ENCODE results near the gene CEP63.

The CEP63 gene

DNA sequence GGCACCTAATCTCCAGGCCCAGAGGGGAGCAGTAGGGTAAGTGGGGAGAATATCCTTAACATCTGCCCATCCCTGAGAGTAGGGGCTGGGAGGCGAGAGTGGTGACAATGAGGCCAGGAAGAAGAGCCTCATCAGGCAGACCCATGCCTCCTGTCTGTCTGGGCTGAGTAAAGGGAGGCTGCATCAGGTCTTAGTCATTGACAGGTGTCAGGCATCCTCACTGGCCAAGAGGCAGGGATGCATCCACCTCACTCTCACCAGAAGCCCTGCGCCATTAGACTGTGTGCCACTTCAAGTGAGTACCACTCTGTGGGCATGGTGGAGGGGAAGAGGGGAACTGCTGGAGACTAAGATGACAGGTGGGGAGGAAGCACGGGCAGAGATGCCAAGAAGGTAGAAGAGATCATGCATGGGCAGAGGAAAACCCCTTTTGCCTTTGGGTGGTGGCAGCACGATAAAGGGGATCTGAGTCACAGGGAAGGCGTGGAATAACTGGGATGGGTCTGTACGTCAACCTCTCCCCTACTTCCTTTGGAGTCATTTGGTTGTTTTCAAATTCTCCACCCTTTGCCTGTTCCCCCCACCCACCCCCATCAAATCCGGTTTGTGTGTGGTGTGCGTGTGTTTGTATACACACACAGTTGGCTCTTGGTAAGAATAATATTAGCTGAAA is 14.2 kb upstream of the CEP63 start:
- DNase-seq: no peak

DNA sequence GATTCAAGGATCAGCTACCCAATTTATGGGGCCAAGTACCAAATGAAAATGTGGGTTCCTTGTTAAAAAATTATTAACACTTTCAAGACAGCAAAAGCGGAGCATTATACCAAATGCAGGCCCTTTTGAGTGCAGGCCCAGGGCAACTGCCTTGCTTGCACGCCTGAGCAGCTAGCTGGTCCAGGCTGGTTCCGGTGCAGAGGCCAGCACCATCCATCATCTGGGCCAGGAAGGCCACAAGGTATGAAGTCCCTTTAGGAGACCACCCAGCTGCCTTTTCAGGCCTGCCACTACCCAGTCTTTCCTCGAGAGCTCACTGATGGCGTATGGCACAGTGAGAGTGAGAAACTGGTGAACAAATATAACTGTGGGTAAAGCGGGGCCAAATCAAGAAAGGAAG is 13.0 kb upstream of the CEP63 start:
- DNase-seq: no peak

DNA sequence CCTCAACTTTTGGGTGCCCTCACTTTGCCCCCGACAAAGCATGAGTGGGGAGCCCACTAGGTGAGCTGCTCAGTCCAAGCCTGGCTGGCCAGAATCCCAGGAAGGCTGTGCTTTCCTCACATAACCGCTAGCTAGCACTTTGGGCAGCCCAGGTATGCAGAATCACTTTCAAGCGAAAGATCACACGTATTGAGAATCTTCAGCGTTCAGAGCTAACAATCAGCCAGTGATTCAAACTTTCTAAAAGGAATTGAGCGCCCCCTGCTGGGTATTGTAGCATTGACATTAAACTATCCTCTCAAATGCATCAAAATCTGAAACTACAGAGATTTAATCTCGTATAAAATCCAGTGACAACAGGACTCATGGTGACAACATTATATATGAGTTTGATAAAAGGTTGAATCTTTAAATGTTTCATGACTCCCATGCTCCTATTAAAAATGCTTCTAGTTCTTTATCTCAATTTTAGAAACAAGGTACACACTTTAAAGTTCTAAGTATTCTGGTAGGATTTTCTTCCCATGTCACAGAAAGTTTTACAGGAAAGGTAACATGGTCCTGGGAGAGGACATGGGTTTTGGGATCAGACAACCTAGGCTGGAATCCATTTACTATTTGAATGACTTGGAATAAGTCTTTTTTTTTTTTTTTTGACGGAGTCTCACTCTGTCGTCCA is 11.8 kb upstream of the CEP63 start:
- peak; percentile 19 for DNase-seq

DNA sequence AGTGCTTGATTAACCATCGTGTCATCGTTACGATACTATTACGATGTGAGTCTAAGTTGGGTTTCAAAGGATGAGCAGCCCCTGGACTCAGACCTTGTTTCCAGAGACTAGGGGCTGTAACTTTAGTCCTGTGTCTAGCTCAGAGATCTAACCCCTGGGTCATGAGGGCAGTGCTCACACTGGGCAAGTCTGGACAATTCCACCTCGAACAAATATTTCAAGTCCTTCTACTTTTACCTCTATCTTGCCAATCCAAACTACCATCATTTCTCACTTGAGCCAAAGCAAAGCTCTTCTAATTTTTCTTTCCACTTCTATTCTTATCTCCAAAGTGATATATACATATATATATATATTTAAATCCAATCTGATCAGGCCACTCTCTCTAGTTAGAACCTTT is 10.9 kb upstream of the CEP63 start:
- no peak for DNase-seq

GRCh38 chr3:134476306-134476705 is 9.6 kb upstream of the CEP63 start:
- DNase-seq: no peak

DNA sequence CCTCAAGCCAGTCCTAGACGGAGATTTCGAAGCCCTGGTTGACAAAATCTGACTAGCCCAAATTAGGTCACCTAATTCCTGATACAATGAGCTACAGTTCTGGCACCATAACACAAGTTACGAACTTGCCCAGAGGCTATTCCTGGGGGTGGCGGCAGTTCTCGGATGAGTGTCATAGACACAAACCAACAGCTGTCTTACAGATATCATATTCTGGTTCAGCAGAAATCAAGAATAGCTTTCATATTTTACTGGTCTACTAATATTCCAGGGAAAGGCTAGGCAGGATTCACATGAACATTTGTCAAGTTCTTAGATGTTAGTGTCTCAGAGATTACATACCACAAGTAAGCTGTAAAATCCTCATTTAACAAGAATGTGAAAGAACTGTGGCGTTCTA is 8.9 kb upstream of the CEP63 start:
- DNase-seq: no peak

- no peak for DNase-seq
Measured at GRCh38 chr3:134477938-134478337, 7.9 kb upstream of the CEP63 start.

DNA sequence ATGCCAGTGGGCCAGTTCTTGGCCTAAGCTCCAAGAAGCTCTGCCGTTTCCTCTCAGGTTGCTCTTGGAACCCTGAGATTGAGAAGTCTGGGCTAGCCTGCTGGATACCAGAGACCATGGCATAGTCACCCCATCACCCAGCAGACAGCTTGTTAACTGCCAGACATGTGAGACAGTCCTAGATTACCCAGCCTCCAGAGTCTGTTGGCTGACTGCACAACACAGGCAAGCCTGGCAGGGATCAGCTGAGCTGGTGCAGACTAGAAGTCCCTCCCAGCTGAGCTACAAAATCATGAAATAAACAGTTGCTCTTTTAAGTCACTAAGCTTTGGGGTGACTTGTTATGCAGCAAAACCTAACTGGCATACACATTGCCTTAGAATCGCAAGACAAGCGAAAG is 5.3 kb upstream of the CEP63 start:
- no peak for DNase-seq

DNA sequence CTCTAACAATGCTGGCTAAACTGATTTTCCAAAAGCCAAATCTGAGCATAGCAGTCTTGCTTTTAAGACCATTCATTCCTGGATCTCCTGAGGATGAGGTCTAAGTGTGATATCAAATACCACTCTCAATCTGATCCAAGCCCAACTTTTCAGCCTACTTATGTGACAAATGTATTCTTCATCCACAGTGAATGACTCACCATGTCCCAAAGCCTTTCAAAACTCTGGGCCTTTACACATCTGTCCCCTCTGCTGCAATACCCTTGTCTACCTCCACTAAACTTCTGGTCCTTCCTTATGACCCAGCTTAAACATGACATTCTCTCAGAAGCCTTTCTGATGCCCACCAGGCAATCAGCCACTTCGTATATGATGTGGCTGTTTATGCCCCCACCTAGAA is 4.7 kb upstream of the CEP63 start:
- DNase-seq: no peak

- DNase-seq: no peak
Measured at GRCh38 chr3:134482622-134483021, 3.2 kb upstream of the CEP63 start.

- no peak for DNase-seq
Measured at GRCh38 chr3:134483195-134483900, 2.5 kb upstream of the CEP63 start.

GRCh38 chr3:134485075-134485717 is 661 bp upstream of the CEP63 start:
- DNase-seq: peak; percentile 23

- no peak for DNase-seq
Measured at GRCh38 chr3:134486577-134487041, 752 bp downstream of the CEP63 start.

- DNase-seq: no peak
Measured at GRCh38 chr3:134487406-134487805, 1.5 kb downstream of the CEP63 start.

- DNase-seq: no peak
Measured at GRCh38 chr3:134494495-134494894, 8.6 kb downstream of the CEP63 start.

DNA sequence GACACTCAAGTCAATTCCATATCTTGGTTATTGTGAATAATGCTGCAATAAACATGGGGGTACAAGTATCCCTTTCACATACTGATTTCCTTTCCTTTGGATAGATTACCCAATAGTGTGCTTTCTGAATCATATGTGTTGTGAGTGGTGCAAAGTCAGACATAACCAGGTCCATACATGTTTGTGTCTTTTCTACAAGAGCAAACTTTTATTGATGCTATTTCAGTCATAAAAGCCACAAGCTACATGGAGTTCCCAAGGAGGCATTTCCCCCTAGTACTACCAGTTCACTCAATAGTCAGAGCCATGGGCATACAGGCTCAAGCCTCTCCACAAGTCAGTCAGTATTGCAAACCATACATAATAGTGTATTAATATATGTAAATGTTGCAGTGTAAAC is 10.1 kb downstream of the CEP63 start:
- DNase-seq: no peak

GRCh38 chr3:134496471-134497071 is 10.7 kb downstream of the CEP63 start:
- DNase-seq: no peak

- no peak for DNase-seq
Measured at GRCh38 chr3:134503266-134503665, 17.4 kb downstream of the CEP63 start.

GRCh38 chr3:134504132-134504531 is 18.3 kb downstream of the CEP63 start:
- no peak for DNase-seq

- DNase-seq: no peak
Measured at GRCh38 chr3:134505485-134505884, 19.6 kb downstream of the CEP63 start.

DNA sequence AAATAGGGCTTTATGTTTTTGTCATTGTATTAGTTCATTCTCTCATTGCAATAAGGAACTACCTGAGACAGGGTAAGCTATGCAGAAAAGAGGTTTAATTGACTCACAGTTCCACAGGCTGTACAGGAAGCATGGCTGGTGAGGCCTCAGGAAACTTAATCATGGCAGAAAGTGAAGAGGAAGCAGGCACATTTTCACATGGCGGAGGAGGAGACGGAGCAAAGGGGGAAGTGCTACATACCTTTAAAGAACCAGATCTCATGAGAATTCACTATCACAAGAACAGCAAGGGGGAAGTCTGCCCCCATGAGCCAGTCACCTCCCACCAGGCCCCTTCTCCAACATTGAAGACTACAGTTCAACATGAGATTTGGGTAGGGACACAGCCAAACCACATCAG is 25.6 kb downstream of the CEP63 start:
- DNase-seq: no peak

DNA sequence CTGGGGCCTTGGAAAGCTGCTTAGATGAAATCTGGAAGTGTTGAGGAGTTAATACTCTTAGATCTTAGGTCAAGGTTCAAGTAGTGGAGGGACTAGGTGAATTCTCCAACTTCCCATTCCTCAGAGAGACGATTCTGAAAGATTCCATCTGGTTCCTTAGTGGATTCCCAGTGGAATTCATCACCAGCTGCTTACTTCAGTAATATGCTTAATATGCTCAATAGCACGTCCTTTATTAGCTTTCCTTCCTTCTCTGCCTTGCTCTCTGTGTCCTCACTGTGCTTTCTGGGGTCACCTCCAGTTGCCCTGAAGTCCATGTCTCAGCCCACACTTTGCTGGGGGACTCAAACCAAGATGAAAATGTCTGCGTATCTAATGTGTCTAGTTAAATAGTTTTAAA is 31.0 kb downstream of the CEP63 start:
- no peak for DNase-seq

GRCh38 chr3:134517791-134518190 is 31.9 kb downstream of the CEP63 start:
- DNase-seq: no peak

Data from SHP77 treated with DMSO at 0.1 percent for 48 hours (cell line).